NCI-H446 (cell line): Measurements from ENCODE around the gene FHIT.
"Not testable (repeated sequence)": the region's sequence is repeated elsewhere in the genome, so short reads cannot be mapped to it uniquely, and the experiment has no call there.

ENCODE experiments used
- DNase-seq, 2 experiments: peaks; one replicate each; lab custom pipeline; 2025; lab: John Stamatoyannopoulos, UW

FHIT gene

DNA sequence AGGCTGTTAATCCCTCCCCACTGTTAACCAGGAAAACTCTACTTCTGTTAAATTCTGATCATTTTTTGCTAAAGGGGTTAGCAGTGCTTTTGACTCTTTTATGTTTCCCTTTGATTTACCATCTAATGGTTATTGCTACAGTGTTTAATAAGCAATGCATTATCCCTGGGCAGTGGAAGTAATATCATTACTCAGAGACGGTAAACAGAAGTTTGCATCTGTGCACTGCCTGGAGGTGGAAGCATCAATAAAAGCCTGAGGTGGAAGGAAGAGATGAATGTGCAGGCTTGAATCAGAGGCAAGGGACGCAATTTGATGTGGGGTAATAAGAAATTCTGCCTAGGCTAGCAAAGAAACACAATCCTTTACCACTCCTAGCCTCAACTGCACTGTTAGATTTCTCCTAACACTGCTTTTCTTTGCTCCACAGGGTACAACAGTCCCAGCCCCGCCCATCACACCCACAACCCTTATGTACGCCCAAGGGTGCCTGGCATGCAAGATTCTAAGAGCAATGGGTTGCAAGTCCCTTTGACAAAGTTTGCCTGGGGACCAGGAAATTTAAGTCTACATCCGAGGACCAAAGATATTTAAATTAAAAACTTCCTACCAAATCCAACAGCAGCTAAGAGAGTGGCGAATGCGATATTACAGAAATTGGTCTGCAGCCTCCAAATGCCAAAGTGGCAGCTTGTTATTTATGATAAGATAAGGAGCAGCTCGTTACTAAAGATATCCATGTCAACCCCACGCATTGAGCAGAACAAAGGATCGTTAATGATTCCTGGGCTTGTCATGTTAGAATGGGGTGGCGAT lies 261.4 kb downstream of the FHIT start:
- no peak for DNase-seq

DNA sequence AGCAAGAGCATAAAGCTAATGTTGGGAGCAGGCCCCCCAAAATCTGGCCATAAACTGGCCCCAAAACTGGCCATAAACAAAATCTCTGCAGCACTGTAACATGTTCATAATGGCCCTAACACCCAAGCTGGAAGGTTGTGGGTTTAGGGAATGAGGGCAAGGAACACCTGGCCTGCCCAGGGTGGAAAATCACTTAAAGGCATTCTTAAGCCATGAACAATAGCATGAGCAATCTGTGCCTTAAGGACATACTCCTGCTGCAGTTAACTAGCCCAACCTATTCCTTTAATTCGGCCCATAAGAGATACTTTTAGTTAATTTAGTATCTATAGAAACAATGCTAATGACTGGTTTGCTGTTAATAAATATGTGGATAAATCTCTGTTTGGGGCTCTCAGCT lies 264.1 kb downstream of the FHIT start:
- not testable (repeated sequence) for DNase-seq

- DNase-seq: no peak
These were observed 264.7 kb downstream of the FHIT start for GRCh38 chr3:60986552-60986951.

DNA sequence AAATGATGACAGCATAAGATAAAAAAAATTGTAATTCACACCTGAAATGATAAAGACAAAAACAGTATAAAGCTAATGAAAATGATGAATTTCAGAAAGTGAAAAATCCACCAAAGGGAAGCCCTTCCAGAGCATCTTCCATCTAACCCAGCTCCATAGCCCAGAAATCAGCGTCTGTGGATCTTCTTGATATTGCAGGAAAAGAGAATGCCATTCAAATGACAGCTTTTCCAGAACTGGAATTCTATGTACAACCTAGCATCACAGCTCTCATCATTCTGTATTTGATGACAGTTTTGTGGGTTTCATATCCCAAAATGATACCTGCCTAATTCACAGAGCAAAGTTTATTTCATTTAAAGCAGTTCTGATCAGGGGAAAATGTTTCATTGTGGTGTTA lies 267.3 kb downstream of the FHIT start:
- DNase-seq: no peak

- no peak for DNase-seq
These were observed 270.9 kb downstream of the FHIT start for GRCh38 chr3:60980342-60980692.

DNA sequence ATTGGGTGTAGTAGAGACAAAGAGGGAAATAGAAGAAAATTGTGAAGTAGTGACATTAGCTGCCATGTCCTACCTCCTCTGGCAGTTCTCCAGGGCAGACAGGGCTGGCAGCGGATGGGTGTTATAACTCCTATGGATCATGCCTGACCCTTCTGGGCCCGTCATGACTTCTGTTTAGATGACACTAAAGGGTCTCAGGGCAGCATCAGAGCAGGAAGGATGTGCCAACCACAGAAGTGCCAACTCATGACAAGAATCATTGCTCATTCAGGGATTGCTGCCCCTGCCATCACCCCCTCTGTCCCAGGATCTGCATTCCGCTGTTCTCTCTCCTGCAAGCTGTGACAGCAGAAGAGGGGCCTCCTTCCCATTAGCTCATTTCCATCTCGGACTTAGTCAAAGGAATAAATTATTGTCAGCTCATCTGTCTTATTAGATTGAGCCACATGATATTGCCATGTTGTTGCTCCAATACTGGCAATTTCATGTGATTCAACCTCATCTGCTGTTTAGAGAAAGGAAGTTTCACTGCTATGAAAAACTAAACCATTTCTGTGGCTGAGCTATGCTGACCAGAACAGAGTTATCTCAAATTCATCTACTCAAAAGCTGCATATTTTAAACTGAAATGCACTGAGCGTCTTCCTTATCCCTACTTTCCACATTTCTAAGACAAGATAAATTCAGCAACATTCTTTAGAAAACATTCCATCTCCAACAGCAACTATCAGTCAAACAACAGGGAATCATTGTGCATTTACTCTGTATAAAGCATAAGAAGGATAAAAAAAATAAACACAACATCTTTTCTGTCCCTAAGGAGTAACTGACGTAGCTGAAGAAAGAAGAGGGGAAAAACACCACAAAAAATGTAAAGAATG lies 271.6 kb downstream of the FHIT start:
- DNase-seq: no peak

- no peak for DNase-seq
These were observed 277.9 kb downstream of the FHIT start for GRCh38 chr3:60973321-60973720.

DNA sequence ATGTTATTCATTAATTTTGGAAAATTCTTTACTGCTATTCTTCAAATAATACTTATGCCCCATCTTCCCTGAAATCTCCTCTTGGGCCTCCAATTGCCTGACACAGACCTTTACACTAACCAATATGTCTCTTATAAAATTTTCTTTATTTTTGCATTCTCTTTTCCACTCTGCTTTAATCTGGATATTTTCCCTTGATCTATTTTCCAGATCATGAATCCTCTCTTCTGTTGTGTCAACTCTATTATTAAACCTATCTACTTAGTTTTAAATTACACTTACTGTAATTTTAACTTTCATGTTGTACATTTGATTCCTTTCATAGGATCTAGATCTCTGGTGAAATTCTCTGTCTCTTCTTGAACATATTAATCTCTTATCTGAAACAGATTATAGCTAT lies 278.7 kb downstream of the FHIT start:
- no peak for DNase-seq

GRCh38 chr3:60970850-60971249 lies 280.4 kb downstream of the FHIT start:
- DNase-seq: no peak

DNA sequence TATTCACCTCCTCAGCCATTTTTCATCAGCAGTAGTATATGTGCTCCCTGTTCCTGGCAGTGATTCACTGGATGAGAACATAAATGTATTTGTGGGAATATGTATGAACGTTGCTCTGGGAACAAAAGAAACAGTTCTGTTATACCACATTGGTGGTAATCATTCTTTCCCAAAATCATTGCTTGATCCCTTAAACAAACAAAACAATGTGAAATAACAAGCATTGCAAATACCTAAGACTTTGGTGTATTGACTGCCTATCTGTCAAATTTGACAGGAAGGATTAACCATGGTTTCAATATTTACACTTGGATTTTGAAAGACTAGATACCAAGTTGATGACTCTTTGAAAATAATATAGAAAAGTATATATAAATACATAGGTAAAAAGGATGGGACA lies 284.1 kb downstream of the FHIT start:
- DNase-seq: no peak

DNA sequence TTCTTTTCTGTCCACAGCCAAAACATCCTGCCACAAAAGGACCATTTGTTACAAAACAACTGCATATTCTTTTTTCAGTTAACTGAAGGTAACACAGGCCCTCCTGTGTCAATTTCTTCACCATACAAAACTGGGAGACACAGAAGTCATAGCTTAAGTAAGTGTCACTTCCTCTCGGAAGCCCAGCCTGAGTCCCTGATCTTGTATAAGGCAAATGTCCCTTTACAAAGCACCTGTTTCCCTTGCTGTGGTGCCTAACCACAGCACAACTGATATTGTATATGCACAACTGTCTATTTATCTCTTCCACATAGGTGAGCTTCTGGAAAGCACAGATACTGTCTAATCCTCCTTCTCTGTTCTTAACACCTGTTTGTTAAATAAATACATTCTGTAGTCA lies 293.7 kb downstream of the FHIT start:
- no peak for DNase-seq

GRCh38 chr3:60956729-60957128 lies 294.5 kb downstream of the FHIT start:
- DNase-seq: no peak

DNA sequence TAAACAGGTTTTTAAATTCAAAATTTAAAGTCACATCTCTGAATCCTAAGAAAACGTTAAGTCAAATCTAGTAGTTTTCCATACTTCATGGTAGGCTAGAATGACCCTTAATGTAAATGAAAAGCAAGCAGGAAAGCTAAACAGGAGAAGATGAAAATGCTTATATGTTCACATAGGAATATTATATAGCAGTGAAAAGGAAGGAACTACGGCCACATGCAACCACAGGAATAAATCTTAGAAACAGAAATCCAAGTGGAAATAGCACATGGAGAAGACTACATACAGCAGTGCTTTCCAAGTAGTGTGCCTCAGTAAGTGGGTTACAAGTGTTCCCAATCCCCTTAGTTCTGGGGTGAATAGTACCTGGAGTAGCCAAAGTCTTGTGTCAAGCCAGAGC lies 296.2 kb downstream of the FHIT start:
- DNase-seq: no peak

DNA sequence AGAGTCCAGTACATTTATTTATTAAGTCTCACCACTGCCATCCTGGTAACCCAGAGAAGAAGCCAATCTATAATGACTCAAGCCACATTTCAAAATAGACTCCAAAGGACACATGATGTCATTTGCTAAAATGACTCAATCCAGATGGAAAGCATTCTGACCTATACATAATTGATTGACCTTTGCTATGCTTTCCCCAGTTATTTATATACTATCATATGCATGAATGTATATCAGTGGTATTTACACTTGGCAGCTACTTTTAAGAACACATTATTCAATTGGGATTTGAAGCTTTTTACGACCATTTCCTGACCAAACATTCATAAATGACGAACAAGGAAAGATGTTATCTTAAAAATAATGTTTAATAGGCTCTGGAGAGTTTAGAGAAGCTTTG lies 297.2 kb downstream of the FHIT start:
- DNase-seq: no peak

DNA sequence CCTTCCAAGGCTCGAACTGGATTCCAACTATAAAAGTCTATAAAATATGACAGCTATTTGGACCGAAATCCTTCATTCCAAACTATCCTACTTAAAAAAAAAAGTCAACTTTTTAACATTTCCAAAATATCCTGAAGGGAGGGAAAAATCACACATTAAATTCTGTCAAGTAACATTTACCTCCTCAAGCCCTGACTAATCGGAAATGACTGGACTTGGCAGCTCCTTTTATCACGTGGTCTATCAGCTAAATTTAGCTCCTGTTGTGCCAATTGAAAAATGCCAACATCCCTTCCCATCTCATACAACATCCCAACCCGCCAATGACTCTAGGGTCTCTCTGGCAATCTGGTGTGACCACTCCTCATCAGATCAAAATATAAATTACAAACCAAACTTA lies 297.9 kb downstream of the FHIT start:
- no peak for DNase-seq

DNA sequence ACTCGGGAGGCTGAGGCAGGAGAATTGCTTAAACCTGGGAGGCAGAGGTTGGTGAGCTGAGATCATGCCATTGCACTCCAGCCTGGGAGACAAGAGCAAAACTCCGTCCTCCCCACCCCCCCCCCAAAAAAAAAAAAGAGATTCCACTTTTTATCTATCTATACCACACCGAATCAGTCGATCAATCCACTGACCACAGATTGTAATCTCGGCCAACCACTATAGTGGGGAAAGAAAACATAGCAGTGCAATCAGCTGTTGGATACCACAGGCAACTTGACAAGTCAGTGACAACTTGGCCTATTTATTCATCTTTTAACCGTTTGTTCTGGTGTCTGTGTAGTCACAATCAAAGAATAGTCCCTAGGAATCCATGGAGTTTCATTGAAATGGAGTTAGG lies 299.2 kb downstream of the FHIT start:
- no peak for DNase-seq

- no peak for DNase-seq
These were observed 302.1 kb downstream of the FHIT start for GRCh38 chr3:60949146-60949545.

DNA sequence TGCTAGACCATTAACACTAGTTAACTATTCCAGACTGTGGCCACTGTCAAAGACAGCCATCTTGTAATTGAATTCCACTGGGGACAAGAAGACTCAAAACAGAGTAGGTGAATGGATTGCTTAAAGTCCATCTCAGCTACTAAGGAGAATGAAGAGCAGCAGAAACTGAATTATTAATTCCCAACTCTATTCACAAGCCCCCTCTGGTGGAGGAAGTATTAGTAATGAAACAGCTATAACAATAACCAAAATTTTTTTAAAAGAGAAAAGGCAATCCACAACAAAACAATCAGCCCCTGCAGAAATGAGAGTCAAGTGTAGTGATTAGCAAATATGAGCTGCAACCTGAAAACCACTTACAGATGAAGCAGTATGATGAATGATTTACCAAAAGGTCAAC lies 302.8 kb downstream of the FHIT start:
- peak; percentile 10 to 24 for DNase-seq

DNA sequence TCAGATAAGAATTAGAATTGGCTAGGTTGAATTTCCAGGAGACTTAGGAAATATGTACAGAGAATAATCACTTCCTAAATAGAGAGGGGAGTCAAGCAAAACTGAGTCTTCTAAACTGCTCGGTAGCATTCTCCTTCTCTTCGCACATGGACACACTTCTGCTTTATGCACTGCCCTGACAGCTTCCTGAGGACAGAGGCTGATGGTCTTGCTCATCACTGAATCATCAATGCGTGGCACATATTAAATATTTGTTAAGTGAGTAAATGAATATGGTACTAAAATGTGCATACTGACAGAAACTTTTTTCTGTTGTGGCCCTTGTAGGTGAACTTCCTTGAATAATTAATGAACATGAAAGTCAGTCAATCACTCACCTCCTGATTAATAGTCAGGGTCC lies 315.5 kb downstream of the FHIT start:
- no peak for DNase-seq

- DNase-seq: no peak
These were observed 317.4 kb downstream of the FHIT start for GRCh38 chr3:60933824-60934223.

- no peak for DNase-seq
These were observed 318.6 kb downstream of the FHIT start for GRCh38 chr3:60932643-60933042.

- no peak for DNase-seq
These were observed 319.1 kb downstream of the FHIT start for GRCh38 chr3:60932170-60932569.

DNA sequence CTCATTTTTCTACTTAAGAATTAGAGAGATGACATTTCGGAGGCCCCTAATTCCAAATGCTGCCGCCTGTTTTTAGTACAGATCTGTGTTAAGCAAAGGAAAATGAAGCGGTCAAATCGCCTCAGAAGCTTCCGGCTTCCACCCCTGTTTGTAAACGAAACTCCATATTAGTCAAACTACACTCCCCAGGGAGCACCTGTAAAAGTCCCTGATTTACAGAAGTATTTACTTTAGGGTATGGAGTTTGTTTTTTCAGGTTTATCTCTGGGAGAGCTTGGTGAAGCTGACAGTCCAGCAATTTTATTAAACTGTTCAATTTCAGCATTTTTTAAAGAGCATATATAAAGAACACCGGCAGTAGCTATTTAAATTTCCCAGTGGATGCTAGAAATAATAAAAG lies 319.8 kb downstream of the FHIT start:
- DNase-seq: no peak
